HG03457 (cell line): ENCODE measurements around the gene IL4.

Experiments
- ATAC-seq: cut with Tn5 transposase; IDR thresholded peaks from one replicate; pipeline ENCODE4 v1.9.1; 2021; ENCODE audit warnings: moderate number of reproducible peaks; ENCODE audit not compliant: unreplicated experiment

IL4 gene

GRCh38 chr5:132657676-132658380 is 16.0 kb upstream of the IL4 start, which contains the start of gene IL13:
TSS of gene IL13 (plus strand) at chr5:132658173. CDS start at chr5:132658187, 14 bp downstream.
- ATAC-seq = no peak

GRCh38 chr5:132658381-132659302 is 15.1 kb upstream of the IL4 start:
- ATAC-seq = no peak

GRCh38 chr5:132659598-132660493 is 13.9 kb upstream of the IL4 start:
- no peak for ATAC-seq

GRCh38 chr5:132661231-132662003 is 12.4 kb upstream of the IL4 start:
- ATAC-seq = no peak

GRCh38 chr5:132662004-132662401 is 11.8 kb upstream of the IL4 start:
- no peak for ATAC-seq

- peak; percentile 43 for ATAC-seq
Observed at GRCh38 chr5:132662925-132663770, 10.6 kb upstream of the IL4 start.

- peak; percentile 50 for ATAC-seq
Observed at GRCh38 chr5:132663771-132664695, 9.8 kb upstream of the IL4 start.

- ATAC-seq = no peak
Observed at GRCh38 chr5:132664696-132665209, 9.0 kb upstream of the IL4 start.

- no peak for ATAC-seq
Observed at GRCh38 chr5:132665574-132666080, 8.2 kb upstream of the IL4 start.

GRCh38 chr5:132666310-132667123 is 7.3 kb upstream of the IL4 start:
- no peak for ATAC-seq

GRCh38 chr5:132667309-132667708 is 6.5 kb upstream of the IL4 start:
- no peak for ATAC-seq

GRCh38 chr5:132667761-132668705 is 5.8 kb upstream of the IL4 start:
- no peak for ATAC-seq

- ATAC-seq = no peak
Observed at GRCh38 chr5:132668706-132669454, 4.9 kb upstream of the IL4 start.

GRCh38 chr5:132669455-132669820 is 4.4 kb upstream of the IL4 start:
- no peak for ATAC-seq
